Testis (tissue), 2 donors: ENCODE results near the gene SOCS6.

ENCODE experiments used
- CTCF ChIP-seq, 3 experiments: fragments of 450-650 bp in 2 of 3; fragments of 200-600 bp in 1 of 3; sonication (generic) in 1 of 3; IDR thresholded peaks; one replicate each; pipeline ENCODE4 v1.5.1; 2016 to 2019; ENCODE audit warnings: antibody characterized with exemption in 3 of 3, mild to moderate bottlenecking in 2 of 3, moderate library complexity in 1 of 3
- POLR2A ChIP-seq: fragments of 450-650 bp; IDR thresholded peaks from one replicate; pipeline ENCODE4 v1.6.1; 2017; ENCODE audit warnings: antibody characterized with exemption, mild to moderate bottlenecking, moderate library complexity

DNA sequence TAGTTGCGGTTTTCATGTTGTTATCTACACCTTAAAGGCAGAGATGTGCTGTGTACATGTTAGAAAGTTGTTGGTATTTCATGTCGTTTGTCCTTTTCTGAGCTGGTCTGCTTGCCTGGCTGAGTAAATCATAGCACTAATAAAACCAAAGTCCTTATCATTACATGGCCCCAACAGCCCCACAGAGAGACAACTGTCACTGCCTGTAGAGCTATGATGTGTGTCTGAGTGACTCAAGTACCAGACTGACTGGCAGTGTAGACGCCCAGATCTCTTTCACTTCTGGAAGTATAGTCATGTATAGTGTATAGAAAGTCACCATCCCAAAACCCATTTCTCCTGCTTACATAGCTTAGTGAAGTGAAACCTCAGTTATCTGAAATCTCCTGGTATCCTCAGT lies 4.3 kb downstream of the SOCS6 start:
- no peak for TF ChIP-seq CTCF (IDR thresholded peaks at IDR 0.05)
- TF ChIP-seq POLR2A: no peak
